HG02885 (cell line): ENCODE results near the gene PAK2.
"Not testable (repeated sequence)": the region's sequence is repeated elsewhere in the genome, so short reads cannot be mapped to it uniquely, and the experiment has no call there.

Experiments used
- ATAC-seq: cut with Tn5 transposase; IDR thresholded peaks from one replicate; pipeline ENCODE4 v1.9.1; 2021; ENCODE audit warnings: mild to moderate bottlenecking; ENCODE audit not compliant: unreplicated experiment, poor library complexity

The PAK2 gene

DNA sequence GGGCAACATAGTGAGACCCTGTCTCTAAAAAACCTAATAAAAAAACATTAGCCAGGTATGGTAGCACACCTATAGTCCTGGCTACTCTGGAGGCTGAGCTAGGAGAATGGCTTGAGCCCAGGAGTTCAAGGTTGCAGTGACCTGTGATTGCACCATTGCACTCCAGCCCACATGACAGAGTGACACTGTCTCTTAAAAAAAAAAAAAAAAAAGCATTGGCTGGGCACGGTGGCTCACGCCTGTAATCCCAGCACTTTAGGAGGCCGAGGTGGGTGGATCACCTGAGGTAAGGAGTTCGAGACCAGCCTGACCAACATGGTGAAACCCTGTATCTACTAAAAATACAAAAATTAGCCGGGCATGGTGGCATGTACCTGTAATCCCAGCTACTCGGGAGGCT, 99.7 kb downstream of the PAK2 start:
- ATAC-seq: not testable (repeated sequence)

DNA sequence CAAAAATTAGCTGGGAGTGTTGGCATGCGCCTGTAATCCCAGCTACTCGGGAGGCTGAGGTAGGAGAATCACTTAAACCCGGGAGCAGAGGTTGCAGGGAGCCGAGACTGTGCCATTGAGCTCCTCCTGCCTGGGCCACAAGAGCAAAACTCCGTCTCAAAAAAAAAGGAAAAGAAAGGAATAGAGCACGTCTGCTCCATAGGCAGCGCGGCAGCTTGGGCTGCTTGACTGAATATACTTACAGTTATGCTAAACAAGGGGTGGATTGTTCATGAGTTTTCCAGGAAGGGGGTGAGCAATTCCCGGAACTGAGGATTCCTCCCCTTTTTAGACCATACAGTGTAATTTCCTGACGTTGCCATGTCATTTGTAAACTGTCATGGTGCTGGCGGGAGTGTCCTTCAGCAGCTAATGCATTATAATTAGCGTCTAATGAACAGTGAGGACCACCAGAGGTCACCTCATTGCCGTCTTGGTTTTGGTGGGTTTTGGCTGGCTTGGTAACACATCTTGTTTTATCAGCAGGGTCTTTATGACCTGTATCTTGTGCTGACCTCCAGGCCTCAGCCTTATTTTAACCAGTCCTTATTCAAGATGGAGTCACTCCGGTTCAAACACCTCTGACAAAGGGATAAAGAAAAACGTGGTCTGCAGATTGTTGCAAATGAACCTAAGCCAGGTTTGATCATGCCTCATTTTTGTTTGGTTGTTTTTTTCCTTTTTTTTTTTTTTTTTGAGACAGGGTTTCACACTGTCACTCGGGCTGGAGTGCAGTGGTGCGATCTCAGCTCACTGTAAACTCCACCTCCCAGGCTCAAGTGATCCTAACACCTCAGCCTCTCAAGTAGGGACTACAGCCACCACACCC, 103.1 kb downstream of the PAK2 start:
- ATAC-seq: no peak

DNA sequence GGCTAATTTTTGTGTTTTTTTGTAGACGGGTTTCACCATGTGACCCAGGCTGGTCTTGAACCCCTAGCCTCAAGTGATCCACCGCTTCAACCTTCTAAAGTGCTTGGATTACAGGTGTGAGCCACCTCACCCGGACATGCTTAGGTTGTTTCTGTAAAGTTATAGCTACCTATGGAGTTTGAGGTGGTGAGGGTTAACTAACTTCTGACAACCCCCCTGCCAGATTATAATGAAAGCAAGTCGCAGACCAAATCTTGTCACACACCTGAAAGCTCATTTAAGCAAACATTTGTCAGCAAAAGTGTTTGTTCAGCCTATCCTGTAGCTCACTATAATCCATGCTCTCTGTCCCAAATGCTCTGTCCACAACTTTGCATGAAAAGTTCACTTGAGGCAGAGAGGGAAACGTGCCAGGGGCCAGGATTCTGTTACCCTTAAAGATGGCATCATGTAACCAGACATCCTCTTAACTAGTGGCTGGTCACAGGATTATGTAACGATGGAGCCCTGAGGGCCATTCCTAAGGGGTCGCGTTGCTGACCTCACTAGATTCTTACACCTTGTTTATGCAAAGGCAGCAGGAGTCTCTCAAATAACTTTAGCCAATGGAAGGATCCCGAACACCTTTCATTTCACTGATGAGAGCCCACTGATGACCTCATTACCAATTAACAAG, 103.9 kb downstream of the PAK2 start:
- no peak for ATAC-seq

DNA sequence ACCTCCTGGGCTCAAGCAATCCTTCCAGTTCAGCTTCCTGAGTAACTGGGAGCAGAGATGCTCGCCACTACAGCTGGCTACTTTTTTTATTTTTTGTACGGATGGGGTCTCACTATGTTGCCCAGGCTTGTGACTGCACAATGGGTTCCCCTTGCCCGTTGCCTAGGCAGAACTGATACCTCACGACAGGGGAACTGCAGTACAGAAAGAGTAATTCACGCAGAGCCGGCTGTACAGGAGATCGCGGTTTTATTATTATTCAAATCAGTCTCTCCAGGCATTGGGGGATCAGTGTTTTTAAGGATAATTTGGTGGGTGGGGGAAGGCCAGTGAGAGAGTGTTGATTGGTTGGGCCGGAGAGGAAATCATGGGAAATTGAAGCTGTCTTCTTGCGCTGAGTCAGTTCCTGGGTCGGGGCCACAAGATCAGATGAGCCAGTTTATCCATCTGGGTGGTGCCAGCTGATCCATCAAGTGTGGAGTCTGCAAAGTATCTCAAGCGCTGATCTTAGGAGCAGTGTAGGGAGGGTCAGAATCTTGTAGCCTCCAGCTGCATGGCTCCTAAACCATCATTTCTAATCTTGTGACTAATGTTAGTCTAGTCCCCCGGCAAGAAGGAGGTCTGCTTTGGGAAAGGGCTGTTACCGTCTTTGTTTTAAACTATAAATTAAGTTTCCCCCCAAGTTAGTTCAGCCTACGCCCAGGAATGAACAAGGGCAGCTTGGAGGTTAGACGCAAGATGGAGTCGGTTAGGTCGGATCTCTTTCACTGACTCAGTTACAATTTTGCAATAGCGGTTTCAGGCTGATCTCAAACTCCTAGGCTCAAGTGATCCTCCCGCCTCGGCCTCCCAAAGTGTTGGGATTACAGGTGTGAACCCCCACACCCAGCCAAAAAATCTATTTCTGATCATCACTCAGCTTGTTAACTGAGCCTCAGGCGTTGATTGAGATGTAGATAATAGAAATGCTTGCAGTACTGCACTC, 104.9 kb downstream of the PAK2 start:
- not testable (repeated sequence) for ATAC-seq

DNA sequence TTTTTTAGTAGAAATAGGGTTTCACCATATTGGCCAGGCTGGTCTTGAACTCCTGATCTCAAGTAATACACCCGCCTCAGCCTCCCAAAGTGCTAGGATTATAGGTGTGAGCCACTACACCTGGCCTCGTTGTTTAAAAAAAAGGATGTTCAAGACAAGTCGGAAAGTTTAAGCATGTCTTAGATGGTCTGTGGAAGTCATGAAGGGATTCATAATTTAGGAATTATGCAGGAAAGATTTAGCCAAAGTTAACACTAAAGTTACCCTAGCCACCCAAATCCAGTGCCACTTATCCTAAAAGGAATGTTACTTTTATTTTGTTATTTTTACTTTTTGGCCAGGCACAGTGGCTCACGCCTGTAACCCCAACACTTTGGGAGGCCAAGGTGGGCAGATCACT, 108.7 kb downstream of the PAK2 start:
- not testable (repeated sequence) for ATAC-seq

DNA sequence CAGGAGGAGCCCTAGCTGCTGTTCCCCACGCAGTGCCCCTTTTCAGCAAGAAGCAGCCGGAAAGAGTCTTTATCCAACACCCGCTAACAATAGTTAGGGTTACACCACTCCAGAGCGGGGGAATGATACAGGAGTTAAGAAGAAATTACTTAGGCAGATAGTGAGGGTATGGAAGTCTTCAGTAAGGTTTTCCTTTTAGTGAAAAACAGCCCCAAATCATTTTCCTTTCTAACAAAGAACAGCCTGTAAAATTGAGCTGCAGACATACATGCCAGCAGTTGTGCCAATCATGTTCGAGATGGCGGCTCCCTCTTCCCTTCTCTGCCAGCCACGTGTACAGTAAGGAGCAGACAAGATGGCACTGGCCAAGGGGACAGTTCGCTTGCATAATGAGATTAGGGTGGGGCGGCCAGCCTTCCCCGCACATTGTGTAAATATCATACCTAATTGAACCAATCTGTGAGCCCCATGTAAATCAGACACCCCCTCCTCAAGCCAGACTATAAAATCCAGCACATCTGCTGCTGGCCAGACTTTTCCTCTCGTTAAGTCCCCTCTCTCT, 109.6 kb downstream of the PAK2 start:
- ATAC-seq: no peak

DNA sequence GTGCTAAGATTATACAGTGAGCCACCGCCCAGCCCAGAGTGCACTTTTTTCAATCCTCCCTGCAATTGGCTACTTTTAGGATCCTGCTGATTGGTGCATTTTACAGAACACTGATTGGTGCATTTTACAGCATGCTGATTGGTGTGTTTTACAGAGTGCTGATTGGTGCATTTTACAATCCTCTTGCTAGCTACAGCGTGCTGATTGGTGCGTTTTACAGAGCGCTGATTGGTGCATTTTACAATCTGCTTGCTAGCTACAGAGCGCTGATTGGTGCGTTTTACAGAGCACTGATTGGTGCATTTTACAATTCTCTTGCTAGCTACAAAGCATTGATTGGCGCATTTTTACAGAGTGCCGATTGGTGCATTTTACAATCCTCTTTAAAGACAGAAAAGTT, 123.3 kb downstream of the PAK2 start:
- not testable (repeated sequence) for ATAC-seq

DNA sequence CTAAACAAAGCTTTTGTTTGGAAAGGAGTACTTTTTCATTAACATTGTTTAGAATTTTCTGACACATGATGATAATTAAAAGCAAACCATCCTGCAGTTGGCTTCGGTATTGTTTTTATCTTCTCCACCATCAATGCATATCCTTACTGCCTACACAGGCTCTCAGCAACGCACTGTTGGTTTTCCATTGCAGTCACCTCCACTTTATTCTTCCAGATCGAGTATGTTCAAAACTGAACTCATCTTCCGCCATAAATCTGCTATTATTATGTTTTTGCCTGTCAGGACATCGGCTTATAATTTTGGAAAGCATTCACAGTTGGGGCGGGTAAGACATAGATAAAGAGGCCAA, 127.5 kb downstream of the PAK2 start:
- no peak for ATAC-seq

DNA sequence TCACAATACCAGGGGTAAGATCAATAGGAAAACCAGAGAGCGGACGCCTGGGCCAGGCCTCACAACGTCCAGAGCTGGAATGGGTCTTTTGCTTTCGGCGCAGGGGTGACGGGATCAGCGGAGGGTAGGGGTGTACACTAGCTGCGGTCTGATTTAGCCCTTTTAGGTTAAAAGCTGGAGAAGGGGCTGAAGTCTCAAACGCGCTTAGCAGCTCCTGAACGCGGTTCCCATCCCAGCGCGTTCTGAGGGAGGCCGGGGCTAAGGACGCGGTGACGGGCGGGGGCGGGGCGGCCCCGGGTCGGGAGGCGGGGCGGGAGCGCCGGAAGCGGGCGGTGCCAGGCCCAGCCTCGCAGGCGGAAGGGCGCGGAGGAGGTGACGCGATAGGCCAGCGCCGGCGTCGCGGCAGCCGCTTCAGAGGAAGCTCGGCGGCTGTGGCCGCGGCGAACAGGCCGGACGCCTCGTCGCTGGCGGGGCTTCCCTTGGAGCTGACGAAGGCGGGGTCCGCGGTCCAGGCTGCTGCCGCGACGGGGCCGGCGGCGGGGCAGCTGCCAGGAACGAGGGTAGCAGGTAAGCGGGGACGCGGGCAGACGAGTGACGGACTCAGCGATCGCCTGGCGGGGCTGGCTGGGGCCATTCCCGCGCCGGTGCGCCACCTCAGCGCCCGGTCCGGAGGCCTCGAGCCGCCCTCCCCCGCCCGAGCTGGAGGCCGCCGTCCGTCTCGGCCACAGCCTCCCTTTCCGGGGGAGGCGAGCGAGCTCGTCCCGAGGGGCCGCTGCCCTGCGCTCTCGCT, 128.0 kb downstream of the PAK2 start, which contains the start of gene SENP5:
TSS of gene SENP5 (plus strand) at position 414 of the 790 bp plus-strand sequence. CDS start 17,262 bp downstream, outside the sequence.
- ATAC-seq: peak; percentile 91

DNA sequence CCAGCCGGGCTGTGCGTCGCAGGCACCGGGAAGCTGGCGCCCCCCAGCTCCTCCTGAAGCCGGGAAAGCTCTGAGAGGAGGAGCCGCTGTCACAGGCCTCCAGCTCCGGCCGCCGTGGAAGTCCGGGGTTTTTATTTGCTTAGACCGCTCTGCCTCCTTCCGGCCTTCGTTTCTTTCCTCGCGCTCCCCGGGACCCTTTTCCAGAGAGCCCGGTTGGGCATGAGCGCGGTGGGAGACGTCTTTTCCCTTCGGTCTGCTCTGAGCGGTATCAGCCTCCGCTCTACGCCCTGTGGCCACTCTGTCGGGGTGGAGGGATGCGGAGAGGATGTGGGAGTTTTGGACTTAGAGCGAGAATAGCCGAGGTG, 128.6 kb downstream of the PAK2 start:
- ATAC-seq: peak; percentile 29

DNA sequence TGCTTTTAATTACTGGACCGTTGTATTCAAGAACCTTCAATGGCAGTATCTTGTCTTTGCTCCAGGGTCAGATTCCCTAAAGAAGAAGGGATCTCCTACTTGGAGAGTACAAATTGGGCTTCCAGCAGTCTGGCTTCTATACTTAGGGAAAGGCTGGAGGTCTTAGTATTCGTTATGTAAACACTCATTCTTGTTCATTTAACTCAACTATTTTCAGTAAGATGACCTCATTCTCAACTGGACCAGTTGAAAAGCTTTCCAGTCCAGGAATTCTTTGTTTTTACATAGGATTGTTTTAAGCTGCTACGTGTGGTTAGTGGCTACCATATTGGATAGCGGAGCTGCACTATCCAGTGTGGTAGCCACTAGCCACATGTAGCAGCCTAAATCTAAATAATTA, 132.7 kb downstream of the PAK2 start:
- ATAC-seq: no peak

DNA sequence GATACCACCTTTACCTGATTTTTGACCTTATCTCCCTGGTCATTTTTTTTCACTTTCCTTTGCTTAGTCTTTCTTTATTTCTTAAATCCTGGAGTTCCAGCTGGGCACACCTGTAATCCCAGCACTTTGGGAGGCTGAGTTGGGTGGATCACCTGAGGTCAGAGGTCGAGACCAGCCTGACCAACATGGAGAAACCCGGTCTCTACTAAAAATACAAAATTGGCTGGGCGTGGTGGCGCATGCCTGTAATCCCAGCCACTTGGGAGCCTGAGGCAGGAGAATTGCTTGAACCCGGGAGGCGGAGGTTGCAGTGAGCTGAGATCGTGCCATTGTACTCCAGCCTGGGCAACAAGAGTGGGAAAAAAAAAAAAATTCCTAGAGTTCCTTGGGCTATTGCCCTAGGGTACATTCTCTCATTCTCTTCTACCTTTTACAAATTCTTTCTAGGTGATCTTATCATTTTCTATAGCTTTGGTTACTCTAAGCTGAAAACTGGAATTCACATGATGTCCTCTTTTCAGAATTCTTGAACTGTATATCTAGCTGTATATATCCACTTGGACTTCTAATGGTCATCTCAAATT, 134.9 kb downstream of the PAK2 start:
- ATAC-seq: not testable (repeated sequence)

DNA sequence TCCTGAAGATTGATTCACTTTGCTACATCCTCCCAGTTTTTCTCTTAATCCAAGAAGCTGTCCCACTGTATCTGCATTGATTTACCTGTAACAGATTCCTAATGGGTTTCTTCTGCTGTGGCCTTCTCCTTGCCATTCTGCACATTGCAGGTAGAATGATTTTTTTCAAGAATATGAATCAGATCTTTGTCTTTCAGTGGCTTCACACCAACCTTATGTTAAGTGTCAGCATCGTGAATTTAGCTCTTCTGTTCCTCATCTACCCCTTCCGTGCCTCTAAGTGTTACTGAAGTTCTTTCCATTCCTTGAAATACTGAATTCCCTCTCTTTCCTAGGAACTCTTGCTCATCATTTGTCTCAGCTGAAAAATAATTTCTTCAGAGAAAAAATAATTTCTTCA, 135.6 kb downstream of the PAK2 start:
- ATAC-seq: no peak
